ENCODE data around the gene KICS2. TPM values are rescaled to one million over a fixed set of nuclear protein-coding genes. Genes with fewer than 3 reads are reported as not detected.
A peak's percentile ranks its signal among the peaks of the same experiment; 100 is the strongest.

Gene KICS2
- total RNA-seq, 2 donors from 2014 or later: 6.8 to 18.2 TPM

GRCh38 chr12:64184216-64184615 is 37.9 kb downstream of the KICS2 start:
- no peak for TF ChIP-seq POLR2AphosphoS5 (IDR thresholded peaks at IDR 0.05)
- no peak for TF ChIP-seq CTCF (IDR thresholded peaks at IDR 0.05)
- TF ChIP-seq POLR2A (IDR thresholded peaks at IDR 0.05): no peak
- WGBS: 95% methylated on average over 1 of the region's 1 CpG
- no peaks in the 10 kb centered on the region for H3K9me3 ChIP-seq
- H3K36me3 ChIP-seq: no peaks in the 10 kb centered on the region
- no peaks in the 10 kb centered on the region for H3K27me3 ChIP-seq (replicated peaks; ENCODE audit: insufficient read depth)
- H3K27ac ChIP-seq: no peak overlapping the region
- intact Hi-C loops (cut with DNase I): no loop called here
- no peak overlapping the region for H3K4me3 ChIP-seq
- DNase-seq (ENCODE audit: low spot score): no peak
- H3K4me1 ChIP-seq (replicated peaks): no peaks in the 10 kb centered on the region

- H3K36me3 ChIP-seq: no peaks in the 10 kb centered on the region
- DNase-seq (ENCODE audit: low spot score): peak; percentile 67
- WGBS: 34% methylated on average over 3 of the region's 3 CpGs
- no peaks in the 10 kb centered on the region for H3K27me3 ChIP-seq (replicated peaks; ENCODE audit: insufficient read depth)
- TF ChIP-seq CTCF (IDR thresholded peaks at IDR 0.05) (peak; percentile 21 to 87 (median 59)), POLR2AphosphoS5 (IDR thresholded peaks at IDR 0.05) (peak; percentile 69), POLR2A (IDR thresholded peaks at IDR 0.05) (no peak)
- H3K9me3 ChIP-seq: no peaks in the 10 kb centered on the region
- H3K4me1 ChIP-seq (replicated peaks): no peaks in the 10 kb centered on the region
- intact Hi-C loops (cut with DNase I): loop anchor here (1.0 kb wide), 1 partner anchor 337 kb away; the partner anchor contains the start of gene SRGAP1
- peak overlapping the region; percentile 8 to 27 for H3K27ac ChIP-seq
- no peak overlapping the region for H3K4me3 ChIP-seq
Observed at GRCh38 chr12:64181430-64182291, 40.4 kb downstream of the KICS2 start.

GRCh38 chr12:64180951-64181350 is 41.1 kb downstream of the KICS2 start:
- Histone ChIP-seq H3K27ac (peak overlapping the region in 1 of 2 donors; percentile 27), H3K27me3 (replicated peaks; ENCODE audit: insufficient read depth) (no peaks in the 10 kb centered on the region), H3K36me3 (no peaks in the 10 kb centered on the region), H3K9me3 (no peaks in the 10 kb centered on the region), H3K4me3 (no peak overlapping the region), H3K4me1 (replicated peaks) (no peaks in the 10 kb centered on the region)
- intact Hi-C loops (cut with DNase I): loop anchor here (1.0 kb wide), 1 partner anchor 337 kb away; the partner anchor contains the start of gene SRGAP1
- no peak for DNase-seq (ENCODE audit: low spot score)
- WGBS: 64% methylated on average over 5 of the region's 5 CpGs
- no peak for TF ChIP-seq CTCF (IDR thresholded peaks at IDR 0.05)
- no peak for TF ChIP-seq POLR2AphosphoS5 (IDR thresholded peaks at IDR 0.05)
- TF ChIP-seq POLR2A (IDR thresholded peaks at IDR 0.05): no peak

GRCh38 chr12:64178122-64178521 is 44.0 kb downstream of the KICS2 start:
- no peak for DNase-seq (ENCODE audit: low spot score)
- H3K27me3 ChIP-seq (replicated peaks; ENCODE audit: insufficient read depth): no peaks in the 10 kb centered on the region
- no peaks in the 10 kb centered on the region for H3K9me3 ChIP-seq
- no peak overlapping the region for H3K27ac ChIP-seq
- H3K36me3 ChIP-seq: no peaks in the 10 kb centered on the region
- WGBS: 81% methylated on average over 1 of the region's 1 CpG
- intact Hi-C loops (cut with DNase I): no loop called here
- no peaks in the 10 kb centered on the region for H3K4me1 ChIP-seq (replicated peaks)
- no peak overlapping the region for H3K4me3 ChIP-seq
- no peak for TF ChIP-seq CTCF (IDR thresholded peaks at IDR 0.05)
- TF ChIP-seq POLR2AphosphoS5 (IDR thresholded peaks at IDR 0.05): no peak
- TF ChIP-seq POLR2A (IDR thresholded peaks at IDR 0.05): no peak

- intact Hi-C loops (cut with DNase I): no loop called here
- no peaks in the 10 kb centered on the region for H3K9me3 ChIP-seq
- TF ChIP-seq CTCF (IDR thresholded peaks at IDR 0.05): no peak
- TF ChIP-seq POLR2AphosphoS5 (IDR thresholded peaks at IDR 0.05): no peak
- TF ChIP-seq POLR2A (IDR thresholded peaks at IDR 0.05): no peak
- DNase-seq (ENCODE audit: low spot score): no peak
- H3K27me3 ChIP-seq (replicated peaks; ENCODE audit: insufficient read depth): no peaks in the 10 kb centered on the region
- H3K4me1 ChIP-seq (replicated peaks): no peaks in the 10 kb centered on the region
- no peaks in the 10 kb centered on the region for H3K36me3 ChIP-seq
- H3K27ac ChIP-seq: no peak overlapping the region
- H3K4me3 ChIP-seq: no peak overlapping the region
- WGBS: 83% methylated on average over 7 of the region's 7 CpGs
Observed at GRCh38 chr12:64177001-64177400, 45.1 kb downstream of the KICS2 start.
